Pons (tissue), 1 donor: ENCODE measurements around the gene KLF11.

ENCODE experiments used
- DNase-seq: peaks from one replicate; pipeline ENCODE4 v3.0.0-alpha.2; 2016; ENCODE audit warnings: low spot score

Gene KLF11

DNA sequence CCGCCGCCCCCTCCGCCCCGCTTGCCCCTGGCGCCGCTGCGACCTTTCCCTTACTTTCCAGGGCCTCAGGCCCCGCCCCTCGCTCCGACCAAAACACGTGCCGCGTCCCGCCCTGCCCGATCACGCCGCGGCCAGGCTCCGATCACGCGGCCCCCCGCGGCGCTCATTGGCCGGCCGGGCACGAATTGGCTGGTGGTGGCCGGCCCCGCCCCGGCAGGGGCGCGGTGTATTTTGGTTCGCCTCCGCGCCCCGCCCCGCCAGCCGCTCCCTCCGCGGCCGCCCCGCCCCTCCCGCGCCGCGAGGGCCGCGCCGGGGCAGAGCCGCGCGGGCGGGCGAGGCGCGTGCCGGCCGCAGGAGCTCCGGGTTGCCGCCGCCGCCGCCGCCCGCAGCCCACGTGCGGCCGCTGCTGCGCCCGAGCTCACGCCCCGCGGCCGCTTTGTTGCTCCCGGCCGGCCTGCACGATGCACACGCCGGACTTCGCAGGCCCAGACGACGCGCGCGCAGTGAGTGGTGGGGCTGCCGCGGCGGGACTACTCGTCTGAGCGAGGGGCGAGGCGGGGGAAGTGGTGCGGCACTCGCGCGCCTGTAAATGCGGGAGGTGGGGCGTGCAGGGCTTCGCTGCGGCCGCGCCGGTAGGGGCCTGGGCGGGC is at the start of gene KLF11:
TSS of gene KLF11 (plus strand) at position 295 of the 650 bp plus-strand sequence. CDS start at position 462, 167 bp downstream.
- peak; percentile 59 for DNase-seq

DNA sequence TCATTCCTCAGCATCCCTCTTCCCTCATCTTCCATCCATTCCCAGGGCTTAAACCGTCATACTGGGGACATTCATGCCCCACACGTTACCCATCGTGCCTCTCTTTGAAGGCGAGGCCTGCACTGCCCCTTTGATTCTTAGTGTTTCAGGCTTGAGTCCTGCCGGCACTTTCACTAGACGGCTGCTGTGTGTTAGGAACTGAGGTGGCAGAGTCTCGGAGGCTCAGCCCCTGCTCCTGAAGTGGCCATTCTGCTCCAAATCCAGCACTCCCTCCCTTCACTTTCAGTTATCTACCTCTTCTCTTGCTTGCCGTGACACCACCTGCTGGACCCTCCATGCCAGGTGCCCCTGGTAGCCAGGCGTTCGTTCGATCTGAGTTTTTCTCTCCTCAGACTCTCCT is 48.9 kb upstream of the KLF11 start:
- no peak for DNase-seq

DNA sequence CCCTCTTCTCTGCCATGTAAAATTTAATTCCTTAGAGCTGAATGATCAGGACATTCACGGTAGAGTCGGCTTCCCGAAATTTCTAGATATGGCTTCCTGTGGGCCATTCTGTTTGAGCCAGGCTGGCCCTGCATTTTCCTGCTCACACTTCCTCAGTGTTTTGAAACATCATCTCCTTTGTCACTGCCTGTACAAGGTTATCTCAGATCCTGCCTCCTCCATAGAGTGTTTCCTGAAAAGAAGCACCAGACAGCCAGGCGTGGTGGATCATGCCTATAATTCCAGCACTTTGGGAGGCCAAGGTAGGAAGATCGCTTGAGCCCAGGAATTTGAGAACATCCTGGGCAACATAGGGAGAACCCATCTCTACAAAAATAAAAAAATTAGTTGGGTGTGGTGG is 48.3 kb upstream of the KLF11 start:
- no peak for DNase-seq

DNA sequence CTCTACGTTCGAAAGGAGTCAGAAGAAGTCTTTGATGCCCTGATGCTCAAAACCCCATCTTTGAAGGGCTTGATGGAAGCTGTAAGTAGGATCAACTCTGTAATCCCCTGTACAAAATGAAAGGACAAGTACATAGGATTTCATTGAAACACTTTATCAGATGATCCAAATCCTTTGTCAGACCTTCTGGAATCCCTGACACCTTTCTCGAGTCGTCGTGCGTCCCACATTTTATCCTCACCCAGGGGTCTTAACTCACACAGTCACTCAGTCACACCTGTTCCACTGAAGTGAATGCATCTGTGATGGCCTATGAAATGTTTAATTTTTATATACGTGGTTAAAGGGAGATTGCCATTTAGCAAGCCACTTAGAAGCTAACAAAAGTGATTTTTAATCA is 47.0 kb upstream of the KLF11 start:
- DNase-seq: no peak

DNA sequence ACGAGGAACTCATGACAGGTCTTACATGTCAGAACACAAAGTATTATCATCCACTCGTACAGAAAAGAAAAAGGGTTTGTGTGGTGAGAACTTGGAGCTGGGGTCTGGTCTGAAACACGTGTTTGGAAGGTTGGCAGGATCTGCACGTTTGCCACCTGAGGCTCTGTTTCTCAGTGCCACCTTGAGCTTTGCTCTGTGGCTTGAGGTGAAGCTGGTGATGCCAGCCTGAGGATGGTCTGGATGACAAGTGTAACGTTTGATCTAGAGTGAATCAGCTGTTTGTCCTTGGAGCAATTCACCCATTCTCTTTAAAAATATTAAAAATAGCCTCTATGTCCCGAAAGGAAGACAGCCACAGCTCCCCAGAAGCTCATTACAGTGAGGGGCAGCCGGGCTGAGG is 45.4 kb upstream of the KLF11 start:
- DNase-seq: no peak

DNA sequence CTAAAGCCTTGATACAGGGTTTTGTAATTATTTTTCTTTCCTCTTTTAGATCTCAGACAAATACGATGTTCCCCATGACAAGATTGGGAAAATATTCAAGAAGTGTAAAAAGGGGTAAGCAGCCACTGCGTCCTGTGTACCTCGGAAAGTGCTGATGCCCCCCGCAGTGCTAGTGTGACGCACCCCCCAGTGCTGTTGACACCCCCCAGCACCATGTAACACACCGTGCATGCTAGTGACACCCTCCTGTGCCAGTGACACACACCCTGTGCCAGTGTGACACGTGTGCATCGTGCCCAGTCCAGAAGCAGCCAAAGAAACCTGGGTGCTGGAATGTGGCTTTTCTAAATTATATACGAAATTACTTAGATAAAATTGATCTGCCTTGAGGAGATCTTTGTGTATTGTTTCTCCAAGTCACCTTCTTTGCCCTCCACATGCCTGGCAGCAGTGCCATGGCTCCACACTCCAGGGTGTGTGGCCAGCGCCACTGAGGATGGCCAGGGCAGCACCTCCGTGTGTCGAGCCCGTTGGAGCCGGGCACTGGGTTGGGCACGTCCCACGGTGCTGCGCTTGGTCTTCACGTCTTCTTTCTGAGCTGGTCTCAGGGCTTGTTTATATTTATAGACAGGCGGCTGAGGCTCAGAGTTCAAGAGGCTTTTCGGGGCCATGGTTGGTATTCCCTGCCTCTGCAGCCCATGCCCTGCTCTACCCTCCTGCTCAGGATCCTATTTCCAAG is 44.3 kb upstream of the KLF11 start:
- DNase-seq: no peak

DNA sequence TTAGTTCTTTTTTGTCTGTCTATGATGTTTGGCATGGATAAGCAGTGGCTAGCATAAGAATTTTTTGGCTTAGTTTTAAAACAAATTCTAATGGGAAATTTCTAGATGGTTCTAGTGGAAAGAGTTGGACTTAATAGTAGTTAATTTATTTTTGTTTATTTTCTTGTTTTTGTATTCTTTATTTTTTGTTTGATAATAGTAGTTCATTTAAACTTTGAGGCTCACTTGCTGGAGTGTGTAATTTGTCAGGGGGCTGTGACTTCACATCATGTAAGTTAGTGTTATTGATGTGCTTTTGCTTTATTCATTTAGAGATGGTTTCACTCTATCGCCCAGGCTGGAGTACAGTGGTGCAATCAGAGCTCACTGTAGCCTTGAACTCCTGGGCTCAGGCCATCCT is 43.7 kb upstream of the KLF11 start:
- no peak for DNase-seq

DNA sequence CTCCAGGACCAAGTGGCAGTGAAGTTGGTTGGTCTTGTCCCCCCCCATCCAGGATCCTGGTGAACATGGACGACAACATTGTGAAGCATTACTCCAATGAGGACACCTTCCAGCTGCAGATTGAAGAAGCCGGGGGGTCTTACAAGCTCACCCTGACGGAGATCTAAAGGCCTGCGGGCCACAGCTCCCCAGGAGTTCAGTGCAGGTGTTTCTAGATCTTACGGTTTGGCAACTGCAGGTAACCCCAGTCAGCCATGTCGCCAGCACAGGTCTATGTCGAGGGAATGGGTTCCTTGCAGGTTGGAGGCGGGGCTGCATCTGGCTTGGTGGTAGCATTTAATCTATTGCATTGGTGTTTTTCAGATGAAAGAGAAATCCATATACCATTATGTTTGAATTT is 42.8 kb upstream of the KLF11 start:
- DNase-seq: no peak

DNA sequence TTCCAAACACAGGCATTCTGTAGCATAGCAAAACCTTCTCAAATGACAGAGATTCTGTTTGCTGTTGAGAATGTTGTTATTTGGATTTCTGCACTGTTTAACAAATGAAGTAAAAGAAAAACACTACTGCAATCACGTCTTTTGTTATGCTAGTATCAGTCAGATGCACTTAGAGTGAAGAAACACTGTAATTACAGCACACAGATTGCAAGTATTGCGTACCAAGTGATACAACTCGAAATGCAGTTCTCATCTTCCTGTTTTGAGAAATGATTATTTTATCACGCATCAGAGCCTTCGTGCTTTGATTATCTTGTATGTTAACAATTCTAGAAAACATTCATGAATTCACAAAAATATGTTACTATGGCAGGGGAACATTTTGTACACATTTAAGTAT is 41.8 kb upstream of the KLF11 start:
- no peak for DNase-seq

DNA sequence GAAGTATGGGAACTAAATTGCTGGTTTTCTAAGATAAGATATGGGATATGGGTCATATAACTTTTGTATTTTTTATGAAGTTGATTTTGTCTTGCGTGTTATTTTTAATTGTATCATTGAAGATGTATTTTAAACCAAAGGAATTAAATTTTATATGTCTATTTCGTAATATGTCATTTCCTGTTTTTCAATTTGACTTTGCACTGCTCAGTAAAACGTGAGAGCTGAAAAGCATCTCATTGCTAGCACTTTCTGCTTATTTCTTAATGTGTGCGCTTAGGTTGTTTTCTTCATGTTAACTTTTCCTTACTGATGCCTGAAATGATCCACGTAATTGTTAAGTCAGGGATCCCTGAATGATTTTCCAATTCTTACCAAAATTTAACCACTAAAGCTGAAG is 41.2 kb upstream of the KLF11 start:
- no peak for DNase-seq

DNA sequence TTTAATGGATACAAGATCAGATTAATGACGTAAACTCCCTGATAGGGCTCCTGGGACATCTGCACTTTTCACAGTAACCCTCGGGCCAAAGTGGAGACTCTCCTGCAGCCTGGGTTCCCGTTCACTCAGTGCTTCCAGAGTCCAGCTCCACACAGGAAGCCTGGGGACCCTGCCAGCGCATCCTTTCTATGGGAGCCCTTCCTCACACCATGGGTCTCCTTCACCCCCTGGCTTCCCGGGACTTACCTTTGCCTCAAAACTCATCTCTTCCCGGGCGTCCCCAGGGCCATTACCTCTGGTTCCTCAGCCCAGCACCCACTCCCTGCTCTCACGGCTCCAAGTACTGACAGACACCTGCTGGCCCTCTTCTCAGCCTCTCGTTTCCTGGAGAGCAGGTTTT is 40.7 kb upstream of the KLF11 start:
- no peak for DNase-seq

DNA sequence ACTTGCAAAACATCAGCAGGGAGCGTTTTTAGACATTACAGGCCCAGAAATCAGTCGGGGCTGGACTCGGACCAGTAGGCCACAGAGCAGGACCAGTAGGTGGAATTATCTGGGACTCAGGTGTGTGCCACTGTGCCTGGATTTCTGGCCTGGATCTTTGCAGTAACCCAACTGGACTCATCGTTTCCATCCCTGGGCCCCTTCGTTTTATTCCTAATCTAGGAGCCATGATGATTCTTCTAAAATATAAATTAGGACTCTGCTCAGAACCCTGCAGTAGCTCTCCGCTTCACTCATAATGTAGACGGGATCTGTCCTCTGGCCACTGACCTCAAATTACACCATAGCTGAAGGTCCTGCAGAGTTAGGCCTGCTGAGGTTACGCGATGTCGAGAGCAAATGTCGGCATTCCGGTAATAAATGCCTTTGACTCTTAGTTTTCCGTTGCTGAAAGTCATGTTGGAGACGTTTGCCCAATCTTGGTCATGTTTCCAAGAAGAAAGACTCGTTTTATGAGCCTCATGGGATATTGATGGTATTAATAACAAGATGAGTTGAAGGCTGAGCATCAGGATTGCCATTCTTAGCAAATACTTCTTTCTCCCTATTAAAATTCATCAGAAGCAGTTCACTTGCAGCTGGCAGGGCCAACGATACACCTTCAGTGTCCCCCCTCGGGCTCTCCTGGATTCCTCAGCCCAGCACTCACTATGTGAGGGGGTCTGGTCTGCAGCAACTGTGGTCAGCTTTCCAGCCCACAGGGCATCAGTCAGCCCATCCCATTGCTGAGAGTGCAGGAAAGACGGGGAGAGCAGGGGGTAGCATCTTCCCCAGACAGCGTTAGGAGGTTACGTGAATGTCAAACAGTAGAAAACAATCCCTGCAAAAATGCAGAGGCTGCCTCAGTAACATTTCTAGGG is 39.9 kb upstream of the KLF11 start:
- no peak for DNase-seq

DNA sequence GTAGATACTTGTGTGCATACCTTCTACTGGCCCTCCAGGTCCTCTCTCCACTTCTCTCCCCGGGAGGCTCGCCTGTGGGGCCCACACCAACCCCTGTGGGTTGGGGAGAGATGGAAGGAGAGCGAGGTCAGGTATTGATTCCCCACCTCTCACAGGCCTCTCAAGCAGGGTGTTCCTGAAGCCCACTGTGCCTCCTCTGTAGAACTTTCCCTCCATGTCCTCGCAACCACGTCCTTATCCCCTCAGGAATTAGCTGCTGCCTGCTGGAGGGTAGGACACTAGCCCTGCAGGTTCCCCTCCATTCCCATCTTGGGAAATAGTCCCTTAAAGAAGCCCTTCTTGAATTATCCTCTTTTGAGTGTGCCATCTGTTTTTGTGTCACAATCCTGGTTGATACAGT is 38.9 kb upstream of the KLF11 start:
- no peak for DNase-seq

DNA sequence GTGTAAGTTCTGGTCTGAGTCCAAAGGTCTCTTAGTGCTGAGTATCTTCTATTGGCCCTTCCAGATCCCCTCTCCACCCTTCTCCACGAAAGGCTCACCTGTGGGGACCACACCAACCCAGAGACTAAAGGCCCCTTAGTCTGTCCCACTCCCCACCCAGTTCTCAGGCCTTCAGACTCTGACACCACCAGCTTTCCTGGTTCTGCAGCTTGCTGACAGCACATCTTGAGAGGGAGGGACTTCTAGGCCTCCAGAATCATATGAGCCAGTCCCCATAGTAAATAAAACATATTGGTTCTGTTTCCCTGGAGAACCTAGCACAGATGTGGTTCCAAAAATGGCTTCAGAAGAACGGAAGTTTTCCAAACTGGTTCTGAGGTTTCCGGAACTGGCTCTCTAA is 38.5 kb upstream of the KLF11 start:
- DNase-seq: no peak

DNA sequence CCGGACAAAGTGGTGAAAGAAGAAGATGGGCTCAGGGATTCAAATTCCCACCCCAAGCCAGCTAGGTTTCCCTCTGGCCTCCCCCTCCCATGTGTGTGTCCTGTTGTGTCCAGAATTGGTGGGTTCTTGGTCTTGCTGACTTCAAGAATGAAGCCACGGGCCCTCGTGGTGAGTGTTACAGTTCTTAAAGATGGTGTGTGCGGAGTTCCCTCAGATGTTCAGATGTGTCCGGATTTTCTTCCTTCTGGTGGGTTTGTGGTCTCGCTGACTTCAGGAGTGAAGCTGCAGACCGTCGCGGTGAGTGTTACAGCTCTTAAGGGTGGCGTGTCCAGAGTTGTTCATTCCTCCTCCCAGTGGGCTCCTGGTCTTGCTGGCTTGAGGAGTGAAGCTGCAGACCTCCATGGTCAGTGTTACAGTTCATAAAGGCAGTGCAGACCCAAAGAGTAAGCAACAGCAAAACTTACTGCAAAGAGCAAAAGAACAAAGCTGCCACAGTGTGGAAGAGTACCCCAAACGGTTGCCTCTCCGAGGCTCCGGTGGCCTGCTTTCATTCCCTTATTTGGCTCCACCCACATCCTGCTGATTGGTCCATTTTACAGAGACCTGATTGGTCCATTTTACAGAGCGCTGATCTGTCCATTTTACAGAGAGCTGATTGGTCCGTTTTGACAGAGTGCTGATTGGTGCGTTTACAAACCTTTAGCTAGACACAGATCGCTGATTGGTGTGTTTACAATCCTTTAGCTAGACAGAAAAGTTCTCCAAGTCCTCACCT is 37.7 kb upstream of the KLF11 start:
- no peak for DNase-seq

DNA sequence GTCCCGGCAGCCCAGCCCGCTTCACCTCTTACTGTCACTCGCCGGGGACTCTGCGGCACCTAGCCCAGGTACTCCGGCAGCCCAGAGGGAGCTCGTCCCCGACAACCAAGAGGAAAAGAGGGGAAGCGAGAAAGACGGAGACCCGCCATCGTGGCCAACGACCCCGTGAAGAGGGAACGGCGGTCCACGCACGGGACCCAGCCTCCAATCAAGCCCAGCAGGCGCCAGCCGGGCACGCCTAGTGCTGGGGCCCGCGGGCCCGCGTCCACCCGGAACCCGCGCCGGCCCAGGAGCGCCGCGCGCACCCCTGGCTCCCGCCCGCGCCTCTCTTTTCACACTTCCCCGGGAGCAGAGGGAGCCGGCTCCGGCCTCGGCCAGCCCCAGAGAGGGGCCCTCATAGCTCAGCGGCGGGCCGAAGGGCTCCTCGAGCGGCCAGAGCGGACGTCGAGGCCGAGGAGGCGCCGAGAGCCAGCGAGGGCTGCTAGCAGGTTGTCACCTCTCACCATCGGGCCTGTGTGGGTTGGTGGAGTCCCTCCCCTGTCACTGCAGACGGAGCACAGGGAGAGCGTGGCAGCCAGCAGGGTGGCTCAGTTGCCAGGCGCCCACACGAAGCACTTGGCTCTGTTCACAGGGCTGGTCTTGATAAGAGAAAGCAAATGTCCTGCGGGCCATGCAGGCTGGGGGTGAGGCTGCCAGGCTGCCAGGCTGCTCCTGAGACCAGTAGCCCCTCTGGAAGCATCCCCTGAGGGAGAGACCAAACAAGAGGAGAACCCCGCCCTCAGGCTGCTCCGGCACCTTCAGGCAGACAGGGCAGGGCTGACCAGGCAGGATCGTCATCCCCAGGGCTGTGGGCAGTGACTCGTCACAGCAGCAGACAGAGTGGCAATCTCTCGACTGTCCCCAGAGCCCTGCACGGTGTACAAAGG is 36.9 kb upstream of the KLF11 start:
- no peak for DNase-seq

DNA sequence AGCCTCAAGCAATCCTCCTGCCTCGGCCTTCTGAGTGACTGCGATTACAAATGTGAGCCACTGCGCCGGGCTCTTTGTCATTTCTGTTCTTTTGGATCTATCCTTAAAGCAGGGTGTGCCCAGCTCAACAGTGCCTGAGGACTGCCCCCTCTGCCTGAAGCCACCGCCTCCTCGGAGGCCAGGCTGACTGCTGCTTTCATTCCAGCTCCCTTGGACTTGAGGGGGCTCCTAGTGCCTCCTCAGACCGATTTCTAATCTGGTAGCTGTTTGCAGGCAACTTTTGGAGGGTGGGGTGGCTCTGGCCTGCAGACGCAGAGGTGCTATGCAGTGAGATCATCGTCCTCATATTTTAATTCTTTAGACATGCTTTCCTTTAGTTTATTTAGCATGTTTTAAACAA is 35.9 kb upstream of the KLF11 start:
- no peak for DNase-seq

DNA sequence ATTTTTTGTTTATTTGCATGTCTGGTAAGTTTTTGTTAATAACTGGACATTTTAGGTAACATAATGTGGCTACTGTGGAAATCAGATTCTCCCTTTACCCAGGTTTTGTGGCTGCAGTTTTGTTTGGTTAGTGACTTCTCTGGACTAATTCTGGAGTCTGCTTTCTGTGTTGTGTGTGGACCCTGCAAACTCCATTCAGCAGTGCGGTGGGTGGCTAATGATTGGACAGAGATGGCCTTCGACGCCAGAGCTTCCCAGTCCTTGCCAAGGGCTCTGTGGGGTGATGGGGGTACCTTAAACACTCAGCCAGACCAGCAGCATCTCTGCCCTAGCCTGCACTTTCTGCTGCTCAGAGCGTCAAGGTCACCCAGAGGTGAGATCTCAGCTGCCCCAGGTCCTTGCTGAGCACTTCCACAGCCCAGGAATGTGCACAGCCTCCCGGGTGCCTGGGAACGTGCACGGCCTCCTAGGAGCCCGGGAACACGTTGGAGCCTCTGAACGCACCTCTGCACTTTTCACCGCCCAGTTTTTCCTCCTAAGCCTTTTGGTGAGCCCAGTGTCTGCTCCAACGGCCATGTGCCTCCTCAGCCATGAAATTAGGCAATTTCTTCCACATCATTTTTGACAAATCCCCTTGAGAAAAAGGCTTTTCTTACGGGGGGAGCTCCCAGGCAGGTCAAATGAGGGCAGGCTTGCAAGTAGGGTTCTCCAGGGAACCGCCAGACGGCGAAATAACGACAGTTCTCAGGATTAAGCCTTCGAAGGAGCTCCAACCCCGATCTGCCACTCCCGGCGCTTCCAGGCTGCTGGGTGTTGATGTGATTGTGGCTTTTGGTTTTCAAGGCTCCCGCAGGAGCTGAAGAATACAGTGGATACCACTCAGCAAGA is 35.2 kb upstream of the KLF11 start:
- no peak for DNase-seq

DNA sequence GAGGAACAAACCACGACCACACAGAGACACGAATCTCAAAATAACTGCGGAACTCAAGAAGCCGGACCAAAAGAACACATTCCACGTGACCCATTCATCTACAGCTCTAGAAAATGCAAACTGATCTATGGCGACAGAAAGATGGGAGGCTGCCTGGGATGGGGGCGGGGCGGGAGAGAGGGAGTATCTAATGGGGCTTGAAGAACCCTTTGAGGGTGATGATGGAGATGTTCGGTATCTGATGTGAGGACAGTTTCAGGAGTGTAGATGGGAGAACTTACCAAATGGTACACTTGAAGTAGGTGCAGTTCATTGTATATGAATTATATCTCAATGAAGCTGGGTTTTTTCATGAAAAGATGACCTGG is 34.6 kb upstream of the KLF11 start:
- no peak for DNase-seq

DNA sequence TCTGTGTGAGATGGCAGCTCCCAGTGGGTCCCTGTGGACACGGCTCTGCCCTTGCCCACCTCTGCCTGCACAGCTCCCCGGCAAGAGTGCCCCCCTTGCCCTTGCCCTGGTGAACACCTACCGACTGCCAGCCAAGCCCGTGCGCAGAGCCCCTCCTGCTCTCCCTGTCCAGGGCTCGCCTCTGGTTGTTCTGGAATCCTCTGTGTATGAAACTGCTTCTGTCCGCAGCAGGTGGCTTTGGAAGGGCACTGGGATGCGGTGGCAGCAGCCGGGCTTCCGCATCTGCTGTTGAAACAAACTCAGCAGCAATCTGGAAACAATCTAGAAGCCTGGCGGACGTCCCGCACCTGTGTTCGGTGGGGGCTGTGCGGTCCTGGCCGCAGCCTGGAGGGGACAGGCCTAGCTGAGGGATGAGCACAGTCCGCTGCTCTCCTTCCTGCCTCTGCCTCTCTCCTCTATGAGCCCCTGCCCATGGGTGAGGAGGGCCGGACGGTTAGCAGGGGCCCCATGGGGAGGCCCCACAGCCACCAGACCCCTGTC is 34.0 kb upstream of the KLF11 start:
- no peak for DNase-seq
